NCI-H748 (cell line): ENCODE measurements around the gene MRLN.

Source experiments
- DNase-seq: peaks from one replicate; lab custom pipeline; 2025; ENCODE audit not compliant: unreplicated experiment; lab: John Stamatoyannopoulos, UW

MRLN gene

DNA sequence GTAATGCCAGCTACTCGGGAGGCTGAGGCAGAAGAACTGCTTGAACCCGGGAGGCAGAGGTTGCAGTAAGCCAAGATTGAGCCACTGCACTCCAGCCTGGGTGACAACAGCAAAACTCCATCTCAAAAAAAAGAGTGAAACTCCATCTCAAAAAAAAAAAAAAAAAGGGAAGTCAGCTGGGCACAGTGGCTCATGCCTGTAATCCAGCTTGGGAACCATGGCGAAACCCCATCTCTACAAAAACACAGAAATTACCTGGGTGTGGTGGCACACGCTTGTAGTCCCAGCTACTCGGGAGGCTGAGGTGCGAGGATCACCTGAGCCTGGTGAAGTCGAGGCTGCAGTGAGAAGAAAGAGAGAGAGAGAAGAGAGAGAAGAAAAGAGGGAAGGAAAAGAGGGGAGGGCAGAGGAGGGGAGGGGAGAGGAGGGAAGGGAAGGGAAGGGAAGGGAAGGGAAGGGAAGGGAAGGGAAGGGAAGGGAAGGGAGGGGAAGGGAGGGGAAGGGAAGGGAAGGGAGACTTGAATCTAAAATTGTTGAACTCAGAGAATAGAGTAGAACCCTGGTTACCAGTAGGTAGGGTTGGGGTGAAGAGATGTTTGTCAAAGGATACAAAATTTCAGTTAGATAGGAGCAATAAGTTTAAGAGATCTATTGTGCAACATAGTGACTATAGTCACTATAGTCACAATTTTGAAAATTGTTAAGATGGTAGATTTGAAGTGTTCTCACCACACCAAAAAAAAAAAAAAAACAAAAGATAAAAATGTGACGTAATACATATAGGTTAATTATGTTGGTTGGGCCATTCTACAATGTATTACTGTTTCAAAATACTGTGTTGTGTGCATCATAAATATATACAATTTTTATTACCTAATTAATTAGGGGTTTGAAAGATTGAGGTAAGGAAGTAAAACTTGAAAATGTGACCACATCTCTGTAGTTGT lies 46.1 kb downstream of the MRLN start:
- DNase-seq: no peak

DNA sequence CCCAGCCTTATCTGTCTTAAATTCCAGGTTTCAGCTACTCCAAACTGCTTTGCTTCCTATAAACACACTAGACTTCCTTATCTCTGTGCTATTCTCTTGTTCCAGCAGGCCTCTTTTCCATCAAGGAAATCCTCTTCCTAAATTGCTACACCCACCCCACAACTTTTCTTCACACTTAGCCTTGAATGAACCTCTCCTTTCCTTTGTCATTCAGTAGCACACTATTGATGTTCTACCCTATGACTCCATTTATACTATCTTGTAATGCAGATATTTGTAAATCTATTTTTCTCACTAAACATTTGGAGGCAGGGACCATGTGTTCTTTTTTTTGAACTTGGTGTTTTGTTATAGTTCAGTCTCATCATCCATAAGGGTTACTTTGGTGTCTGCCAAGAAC lies 47.3 kb downstream of the MRLN start:
- DNase-seq: no peak

DNA sequence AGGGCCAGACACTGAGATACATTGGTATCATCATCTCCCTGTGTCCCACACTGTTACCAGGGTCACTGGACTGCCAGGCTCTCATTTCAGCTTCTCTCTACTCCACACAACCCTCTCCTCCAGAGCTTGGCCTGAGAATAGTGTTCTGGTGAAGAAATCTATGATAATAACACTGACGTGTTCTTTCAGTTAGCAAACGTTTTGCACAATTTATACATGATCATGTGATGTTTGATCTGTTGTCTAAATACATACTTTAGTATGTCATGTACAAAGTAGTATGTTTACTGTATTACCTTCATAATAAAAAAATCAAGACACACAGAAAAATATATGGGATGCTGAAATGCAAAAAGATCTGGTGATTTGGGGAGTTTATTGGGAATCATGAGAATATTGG lies 48.6 kb downstream of the MRLN start:
- DNase-seq: no peak

DNA sequence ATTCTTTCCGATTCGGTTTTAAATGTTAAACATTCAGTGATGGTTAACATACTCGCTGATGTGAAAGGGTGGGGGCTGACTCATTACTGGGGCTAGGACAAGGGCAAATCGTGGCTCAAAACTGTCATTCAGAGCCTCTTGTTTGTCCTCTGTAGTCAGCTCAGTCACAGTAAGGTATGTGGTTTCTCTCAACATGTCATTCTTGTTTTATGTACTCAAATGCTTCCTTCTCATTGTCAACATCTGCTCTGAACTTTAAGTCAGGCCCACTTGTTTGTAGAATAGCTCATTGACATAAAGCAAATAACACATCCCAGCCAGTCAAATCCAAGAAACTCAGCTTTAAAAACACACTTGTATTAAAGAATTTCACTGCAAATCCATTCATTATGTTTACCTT lies 50.9 kb downstream of the MRLN start:
- peak; percentile 33 for DNase-seq

DNA sequence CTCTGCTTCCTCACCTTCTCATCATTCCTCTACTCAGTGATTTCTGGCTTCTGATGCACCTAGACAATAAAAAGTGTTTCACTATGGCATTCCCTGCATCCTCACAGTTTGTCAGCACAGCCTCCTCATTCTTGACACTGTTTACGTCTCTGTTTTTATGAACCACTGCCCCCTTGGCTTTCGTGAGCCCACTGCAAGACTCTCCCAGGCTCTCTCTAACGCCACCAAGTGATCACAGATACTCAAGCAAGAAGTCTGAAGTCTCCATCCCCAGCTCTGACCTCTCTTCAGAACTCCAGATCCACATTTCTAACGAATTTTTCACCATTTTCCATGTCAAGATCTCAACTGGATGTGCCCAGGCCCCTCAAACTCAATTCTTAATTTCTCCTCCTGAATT lies 52.5 kb downstream of the MRLN start:
- DNase-seq: no peak

DNA sequence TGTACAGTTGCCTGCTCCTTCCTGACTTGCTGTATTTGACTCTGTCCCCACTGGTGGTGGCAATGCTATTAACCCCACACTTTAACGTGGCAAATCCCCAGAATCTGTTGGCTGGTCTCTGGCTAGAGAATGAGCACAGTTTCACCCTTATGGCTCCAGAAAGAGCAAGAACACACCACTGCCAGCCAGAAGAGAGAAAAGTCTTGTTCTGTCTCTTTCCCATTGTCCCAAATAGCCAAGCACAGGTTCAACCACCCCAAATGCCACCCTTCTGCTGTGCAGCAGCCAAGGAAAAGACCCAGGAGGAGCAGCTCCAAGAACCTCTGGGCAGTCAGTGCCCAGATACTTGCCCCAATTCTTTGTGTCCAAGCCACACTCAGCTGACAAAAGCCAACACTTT lies 54.9 kb downstream of the MRLN start:
- no peak for DNase-seq

DNA sequence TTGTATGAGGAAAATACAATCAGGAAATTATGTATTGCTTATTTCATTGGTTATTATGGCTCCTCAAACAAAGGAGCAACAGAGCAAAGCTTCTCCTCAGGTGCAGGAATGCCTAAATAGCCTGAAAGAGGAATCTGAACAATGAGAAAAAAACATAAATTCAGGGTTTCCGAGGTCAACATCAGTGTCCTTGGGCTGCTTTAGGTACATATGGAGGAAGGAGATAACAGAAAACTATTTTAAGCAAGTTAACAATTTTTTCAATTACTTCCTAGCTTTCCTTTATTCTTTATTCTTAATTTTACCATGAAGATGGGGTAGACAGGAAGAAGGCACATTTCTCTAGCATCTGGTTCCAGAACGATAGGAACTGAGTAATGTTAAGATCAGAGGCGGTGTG lies 57.6 kb downstream of the MRLN start:
- no peak for DNase-seq

DNA sequence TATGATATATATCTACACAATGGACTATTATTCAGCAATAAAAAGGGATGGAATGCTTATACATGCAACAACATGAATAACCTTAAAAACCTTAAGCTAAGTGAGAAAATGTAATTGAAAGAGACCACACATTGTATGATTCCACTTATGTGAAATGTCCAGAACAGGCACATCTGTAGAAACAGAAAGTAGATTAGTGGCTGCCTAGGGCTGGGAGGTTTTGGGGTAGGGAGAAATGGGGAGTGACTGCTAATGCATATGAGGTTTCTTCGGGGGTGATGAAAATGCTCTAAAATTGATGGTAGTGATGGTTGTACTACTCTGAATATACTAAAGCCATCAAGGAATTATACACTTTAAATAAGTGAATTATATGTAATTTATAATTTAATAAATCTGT lies 58.3 kb downstream of the MRLN start:
- DNase-seq: no peak

DNA sequence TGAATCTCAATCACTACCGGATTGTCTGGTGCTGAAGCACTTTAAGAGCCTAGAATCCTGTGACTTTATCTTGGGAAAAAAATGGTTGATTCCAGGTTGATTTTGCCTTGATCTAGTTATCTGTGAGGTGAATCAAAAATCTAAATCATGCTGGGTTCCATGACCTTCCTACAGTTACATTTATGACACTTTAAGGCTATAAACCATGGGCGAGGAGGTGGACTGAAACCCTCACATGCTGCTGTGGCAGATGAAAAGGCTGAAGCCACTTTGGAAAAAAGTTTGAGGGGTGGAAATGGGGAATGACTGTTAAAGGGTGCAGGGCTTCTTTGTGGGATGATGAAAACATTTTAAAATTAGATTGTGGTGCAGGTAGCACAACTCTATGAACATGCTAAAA lies 61.1 kb downstream of the MRLN start:
- DNase-seq: no peak

DNA sequence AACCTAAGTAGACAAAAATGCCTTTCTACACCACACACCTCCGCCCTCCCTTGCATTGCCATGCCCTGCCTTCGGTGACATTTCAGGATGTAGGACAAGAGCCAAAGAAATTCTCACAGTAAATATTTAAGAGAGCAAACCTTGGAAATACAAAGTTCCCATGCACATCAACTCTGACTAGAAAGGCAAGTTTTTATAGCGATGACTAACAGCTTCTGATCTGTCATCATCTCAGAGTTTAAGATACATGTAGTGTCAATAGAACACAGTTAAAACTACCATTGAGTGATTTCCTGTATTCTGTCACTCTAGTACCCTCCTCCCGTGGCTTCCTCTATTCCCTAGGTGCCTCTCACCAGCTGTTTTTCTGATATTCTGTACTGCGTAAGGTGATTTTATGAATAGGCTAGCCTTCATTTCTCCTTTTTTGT lies 64.3 kb downstream of the MRLN start:
- DNase-seq: no peak

DNA sequence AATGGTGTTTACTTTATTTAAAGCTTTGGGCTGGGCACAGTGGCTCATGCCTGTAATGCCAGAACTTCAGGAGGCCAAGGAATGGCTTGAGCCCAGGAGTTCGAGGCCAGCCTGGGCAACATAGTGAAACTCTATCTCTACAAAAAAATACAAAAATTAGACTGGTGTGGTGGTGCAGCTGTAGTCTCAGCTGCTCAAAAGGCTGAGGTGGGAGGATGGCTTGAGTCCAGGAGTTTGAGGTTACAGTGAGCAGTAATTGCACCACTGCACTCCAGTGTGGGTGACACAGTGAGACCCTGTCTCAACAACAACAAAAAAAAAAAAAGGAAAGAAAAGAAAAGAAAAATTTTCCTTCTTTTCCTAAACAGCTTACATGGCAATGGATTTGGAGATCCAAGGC lies 65.6 kb downstream of the MRLN start:
- DNase-seq: no peak
